Stimulated activated naive CD8-positive, alpha-beta T cell treated with anti-CD3 and anti-CD28 coated beads, Interleukin-15, amount 100 ng/mL, for 72 hours (primary cell): ENCODE data around the gene EIF3K.

ENCODE experiments used
- ATAC-seq: fragments of 150-1000 bp; cut with Tn5 transposase; 2 replicates; pipeline ENCODE4 v1.10.0; 2021; ENCODE audit warnings: mild to moderate bottlenecking, moderate library complexity
- DNase-seq, 2 donors: peaks; one replicate each; pipeline ENCODE4 v3.0.0; 2021 to 2022
- H3K27ac Mint-ChIP-seq, 2 donors: one replicate each; pipeline ENCODE4 v1.8.0; 2022; ENCODE audit warnings: mild to moderate bottlenecking in 2 of 2, mixed read lengths in 2 of 2, moderate library complexity in 2 of 2
- H3K27me3 Mint-ChIP-seq: one replicate; pipeline ENCODE4 v1.8.0; 2022; ENCODE audit warnings: mixed read lengths
- H3K4me1 Mint-ChIP-seq: one replicate; pipeline ENCODE4 v1.8.0; 2022; ENCODE audit warnings: mild to moderate bottlenecking, mixed read lengths
- H3K4me3 Mint-ChIP-seq, 2 donors: one replicate each; pipeline ENCODE4 v1.8.0; 2022; ENCODE audit warnings: mild to moderate bottlenecking in 2 of 2, mixed read lengths in 2 of 2, moderate library complexity in 1 of 2
- H3K9me3 Mint-ChIP-seq, 2 donors: one replicate each; pipeline ENCODE4 v1.8.0; 2022; ENCODE audit warnings: mixed read lengths in 2 of 2

EIF3K gene

DNA sequence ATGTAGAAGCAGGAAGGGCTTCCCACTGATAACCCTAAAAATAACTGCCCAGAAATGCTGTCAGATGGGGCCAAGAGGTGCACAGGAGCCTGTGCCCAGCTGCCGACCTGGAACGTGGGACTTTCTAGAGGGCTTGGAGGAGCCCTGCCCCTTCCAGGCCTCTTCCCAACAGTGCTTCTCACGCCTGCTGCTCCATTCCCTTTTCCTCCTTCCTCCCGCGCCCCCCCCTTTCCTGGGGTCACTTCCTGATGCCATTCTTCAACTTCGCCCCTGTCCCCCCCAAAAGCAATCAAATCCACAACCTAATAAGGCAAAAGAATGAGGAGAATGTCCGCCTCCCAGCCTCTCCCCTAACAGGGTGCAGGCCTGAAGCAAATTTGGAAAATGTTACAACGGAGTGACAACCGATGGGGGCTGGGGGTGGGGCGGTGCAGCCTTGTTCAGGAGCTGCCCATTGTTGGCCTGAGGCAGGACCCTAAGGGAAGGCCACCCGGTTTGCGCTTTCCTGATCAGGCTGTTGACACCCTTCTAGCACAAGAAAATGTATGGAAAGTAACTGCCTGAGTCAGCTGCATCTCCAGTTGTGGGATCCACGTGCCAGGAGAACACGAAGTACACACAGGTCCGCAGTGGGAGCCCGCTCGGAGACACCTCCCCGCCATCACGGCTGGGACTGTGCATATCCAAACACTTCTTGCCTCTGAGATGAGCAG, 47.1 kb downstream of the EIF3K start:
- DNase-seq (no peak), ATAC-seq (no peak)
- no peak overlapping the region for H3K27ac Mint-ChIP-seq
- H3K9me3 Mint-ChIP-seq, result no peaks in the 10 kb centered on the region
- no peak overlapping the region for H3K4me3 Mint-ChIP-seq
- H3K27me3 Mint-ChIP-seq, result peaks cover 26% of the 10 kb centered on the region
- H3K4me1 Mint-ChIP-seq, result peaks cover 78% of the 10 kb centered on the region

- DNase-seq, result peak in 1 of 2 donors; percentile 41
- Mint-ChIP-seq H3K9me3 (no peaks in the 10 kb centered on the region), H3K4me1 (peaks cover 81% of the 10 kb centered on the region)
These were observed 47.9 kb downstream of the EIF3K start for GRCh38 chr19:38666663-38667511.

DNA sequence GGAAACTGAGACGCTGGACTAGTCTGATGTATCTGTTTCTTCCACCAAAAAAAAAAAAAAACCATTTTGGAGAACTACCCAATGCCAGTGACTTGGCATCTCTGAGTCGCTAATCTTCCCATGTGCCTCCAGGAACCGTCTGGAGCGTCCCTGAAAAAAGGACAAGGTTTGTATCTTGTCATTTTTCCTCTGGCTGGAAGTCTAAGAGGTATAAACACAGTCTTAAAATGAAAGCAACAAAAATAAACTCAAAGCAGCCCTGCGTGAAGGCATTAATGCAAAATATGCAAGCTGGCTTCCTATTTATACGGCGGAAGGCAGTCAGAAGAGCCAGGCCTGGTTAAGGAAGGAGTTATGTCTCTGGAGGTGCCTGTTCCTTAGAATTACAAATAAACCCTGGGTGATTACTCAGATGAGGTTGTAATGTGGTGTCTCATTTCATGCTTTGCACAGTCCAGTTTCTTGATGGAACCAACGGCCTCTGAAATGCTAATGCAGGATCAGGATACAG, 48.7 kb downstream of the EIF3K start:
- H3K27me3 Mint-ChIP-seq, result peaks cover 25% of the 10 kb centered on the region
- DNase-seq (no peak), ATAC-seq (no peak)
- peaks cover 74% of the 10 kb centered on the region for H3K4me1 Mint-ChIP-seq
- no peak overlapping the region for H3K4me3 Mint-ChIP-seq
- no peaks in the 10 kb centered on the region for H3K9me3 Mint-ChIP-seq
- no peak overlapping the region for H3K27ac Mint-ChIP-seq

More at GRCh38 chr19:38666663-38667511, 47.9 kb downstream of the EIF3K start:
- peaks cover 25% of the 10 kb centered on the region for H3K27me3 Mint-ChIP-seq
- H3K27ac Mint-ChIP-seq, result peak overlapping the region in 1 of 2 donors; percentile 22
- ATAC-seq, result peak; percentile 93
- H3K4me3 Mint-ChIP-seq, result no peak overlapping the region

- peak overlapping the region in 1 of 2 donors; percentile 27 for H3K27ac Mint-ChIP-seq
- peaks cover 10% of the 10 kb centered on the region for H3K27me3 Mint-ChIP-seq
- H3K9me3 Mint-ChIP-seq, result no peaks in the 10 kb centered on the region
- ATAC-seq (peak; percentile 72), DNase-seq (no peak)
- H3K4me3 Mint-ChIP-seq, result peak overlapping the region; percentile 28 to 45
- peaks cover 66% of the 10 kb centered on the region for H3K4me1 Mint-ChIP-seq
These were observed 50.6 kb downstream of the EIF3K start for GRCh38 chr19:38669552-38669951.

- H3K27ac Mint-ChIP-seq, result no peak overlapping the region
- H3K4me3 Mint-ChIP-seq, result no peak overlapping the region
- DNase-seq, result no peak
- H3K27me3 Mint-ChIP-seq, result peaks cover 9% of the 10 kb centered on the region
- no peak for ATAC-seq
- peaks cover 69% of the 10 kb centered on the region for H3K4me1 Mint-ChIP-seq
- no peaks in the 10 kb centered on the region for H3K9me3 Mint-ChIP-seq
These were observed 52.0 kb downstream of the EIF3K start for GRCh38 chr19:38670921-38671398.

- Mint-ChIP-seq H3K27me3 (peaks cover 9% of the 10 kb centered on the region), H3K9me3 (no peaks in the 10 kb centered on the region), H3K27ac (no peak overlapping the region), H3K4me3 (no peak overlapping the region), H3K4me1 (peaks cover 69% of the 10 kb centered on the region)
- DNase-seq, result no peak
- ATAC-seq, result no peak
These were observed 52.7 kb downstream of the EIF3K start for GRCh38 chr19:38671654-38672053.

DNA sequence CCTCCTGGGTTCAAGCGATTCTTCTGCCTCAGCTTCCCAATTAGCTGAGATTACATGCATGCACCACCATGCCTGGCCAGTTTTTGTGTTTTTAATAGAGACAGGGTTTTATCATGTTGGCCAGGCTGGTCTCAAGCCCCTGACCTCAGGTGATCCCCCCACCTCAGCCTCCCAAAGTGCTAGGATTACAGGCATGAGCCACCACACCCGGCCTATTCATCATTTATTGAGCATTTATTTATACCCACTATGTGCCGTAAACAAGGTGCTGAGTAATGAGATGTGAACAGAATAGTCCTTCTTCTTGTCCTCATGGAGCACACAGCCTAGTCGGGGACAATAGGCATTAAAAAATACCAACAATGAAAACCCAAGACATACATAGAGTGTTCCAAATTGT, 54.0 kb downstream of the EIF3K start:
- DNase-seq (no peak), ATAC-seq (no peak)
- H3K27ac Mint-ChIP-seq, result no peak overlapping the region
- no peaks in the 10 kb centered on the region for H3K9me3 Mint-ChIP-seq
- H3K27me3 Mint-ChIP-seq, result peaks cover 9% of the 10 kb centered on the region
- H3K4me3 Mint-ChIP-seq, result no peak overlapping the region
- H3K4me1 Mint-ChIP-seq, result peaks cover 69% of the 10 kb centered on the region

DNA sequence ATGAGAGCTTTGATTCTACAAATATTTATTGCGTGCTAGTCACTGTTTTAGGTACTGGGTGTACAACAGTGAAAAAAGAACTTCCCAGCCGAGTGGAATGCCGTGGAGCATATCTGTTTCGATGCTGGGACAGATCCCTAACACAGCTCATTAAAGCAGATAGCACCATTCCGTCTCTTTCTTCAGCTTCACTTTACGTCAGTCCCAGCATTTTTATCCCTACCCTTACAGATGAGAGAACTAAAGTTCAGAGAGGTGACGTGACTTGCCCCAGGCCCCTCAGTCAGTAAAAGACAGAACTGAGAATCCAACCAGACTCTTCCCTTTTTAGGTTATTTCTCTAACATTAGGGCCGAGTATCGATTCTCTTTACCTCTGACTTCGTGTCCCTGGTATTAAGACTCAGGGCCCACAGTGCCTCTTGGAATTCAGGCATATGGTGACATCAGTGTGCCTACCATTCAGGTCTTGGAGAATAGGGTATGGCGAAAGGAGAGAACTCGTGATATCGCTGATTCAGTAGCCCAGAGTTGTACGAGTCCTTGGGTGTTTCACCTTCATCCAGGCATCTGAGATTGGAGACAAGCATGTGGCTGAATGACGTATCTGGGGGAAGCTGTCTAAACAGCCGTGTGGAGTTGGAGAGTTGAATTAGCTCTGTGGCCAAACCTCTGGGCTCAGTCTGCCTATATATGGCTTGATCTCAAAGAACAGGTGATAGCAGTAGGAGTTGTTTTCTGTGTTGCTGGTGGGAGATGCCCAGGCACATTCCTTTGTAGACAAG, 55.6 kb downstream of the EIF3K start:
- DNase-seq (no peak), ATAC-seq (no peak)
- Mint-ChIP-seq H3K27me3 (peaks cover 9% of the 10 kb centered on the region), H3K4me3 (no peak overlapping the region), H3K4me1 (peaks cover 55% of the 10 kb centered on the region), H3K27ac (no peak overlapping the region), H3K9me3 (no peaks in the 10 kb centered on the region)

- DNase-seq (no peak), ATAC-seq (peak; percentile 74)
- Mint-ChIP-seq H3K27ac (peak overlapping the region in 1 of 2 donors; percentile 27), H3K9me3 (no peaks in the 10 kb centered on the region), H3K27me3 (no peaks in the 10 kb centered on the region), H3K4me3 (peak overlapping the region in 1 of 2 donors; percentile 19), H3K4me1 (peaks cover 54% of the 10 kb centered on the region)
These were observed 56.6 kb downstream of the EIF3K start for GRCh38 chr19:38675611-38676010.

- ATAC-seq (no peak), DNase-seq (no peak)
- no peak overlapping the region for H3K4me3 Mint-ChIP-seq
- H3K27ac Mint-ChIP-seq, result peak overlapping the region; percentile 27 to 30
- H3K27me3 Mint-ChIP-seq, result no peaks in the 10 kb centered on the region
- H3K4me1 Mint-ChIP-seq, result peaks cover 54% of the 10 kb centered on the region
- no peaks in the 10 kb centered on the region for H3K9me3 Mint-ChIP-seq
These were observed 57.3 kb downstream of the EIF3K start for GRCh38 chr19:38676023-38676877.

DNA sequence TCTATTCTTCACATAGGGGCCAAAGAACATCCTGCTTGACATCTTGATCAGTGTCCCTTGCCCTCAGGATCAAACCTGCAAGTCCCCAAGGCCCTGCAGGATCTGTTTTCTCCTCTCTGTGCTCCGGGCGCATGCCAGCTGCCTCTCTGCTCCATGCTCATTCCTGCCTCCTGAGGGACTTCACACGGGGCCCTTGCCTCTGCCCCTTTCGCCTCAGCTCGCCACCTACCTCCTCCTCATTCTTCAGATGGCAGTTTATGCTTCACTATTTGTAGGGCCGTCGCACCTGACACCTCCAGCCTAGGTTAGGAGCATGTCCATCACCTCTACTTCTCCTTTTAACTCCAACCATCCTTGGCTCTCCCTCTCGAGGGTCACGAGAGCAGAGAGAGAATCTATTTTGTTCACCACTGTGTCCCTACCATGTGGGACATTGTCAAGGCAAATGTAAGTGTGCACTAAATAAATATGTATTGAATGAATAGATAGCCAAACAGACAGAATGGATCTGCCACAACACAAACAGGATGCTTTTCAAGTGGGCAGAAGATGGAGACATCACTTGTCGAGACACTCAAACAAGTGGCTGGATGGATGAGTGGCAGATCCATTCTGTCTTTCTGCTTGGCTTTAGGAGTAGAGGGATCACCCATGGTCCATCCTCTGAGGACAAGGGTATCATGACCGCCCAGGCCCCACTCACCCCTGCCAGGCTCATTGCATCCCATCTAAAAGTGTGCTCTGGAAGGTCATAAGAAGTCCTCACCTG, 58.1 kb downstream of the EIF3K start:
- H3K4me1 Mint-ChIP-seq, result peaks cover 58% of the 10 kb centered on the region
- H3K27ac Mint-ChIP-seq, result no peak overlapping the region
- ATAC-seq (no peak), DNase-seq (no peak)
- no peaks in the 10 kb centered on the region for H3K27me3 Mint-ChIP-seq
- no peaks in the 10 kb centered on the region for H3K9me3 Mint-ChIP-seq
- peak overlapping the region in 1 of 2 donors; percentile 32 for H3K4me3 Mint-ChIP-seq

- Mint-ChIP-seq H3K27ac (no peak overlapping the region), H3K4me1 (peaks cover 69% of the 10 kb centered on the region), H3K9me3 (peaks cover 5 to 7% of the 10 kb centered on the region in 2 donors), H3K27me3 (peaks cover 11% of the 10 kb centered on the region), H3K4me3 (no peak overlapping the region)
- ATAC-seq, result no peak
- no peak for DNase-seq
These were observed 59.4 kb downstream of the EIF3K start for GRCh38 chr19:38678217-38678890.

- Mint-ChIP-seq H3K27me3 (peaks cover 14% of the 10 kb centered on the region), H3K9me3 (peaks cover 5 to 7% of the 10 kb centered on the region in 2 donors), H3K27ac (no peak overlapping the region), H3K4me3 (no peak overlapping the region), H3K4me1 (peaks cover 72% of the 10 kb centered on the region)
- DNase-seq (no peak), ATAC-seq (no peak)
These were observed 60.0 kb downstream of the EIF3K start for GRCh38 chr19:38678891-38679494.
